Activated effector memory CD4-positive, alpha-beta T cell treated with anti-CD3 and anti-CD28 coated beads, Interleukin-2, amount 50 U/mL, for 16 hours (primary cell): ENCODE measurements around the gene IRAK1BP1.
"Not testable (repeated sequence)": the region's sequence is repeated elsewhere in the genome, so short reads cannot be mapped to it uniquely, and the experiment has no call there.

Experiments
- DNase-seq: peaks from one replicate; pipeline ENCODE4 v3.0.0-alpha.2; 2020

The IRAK1BP1 gene

DNA sequence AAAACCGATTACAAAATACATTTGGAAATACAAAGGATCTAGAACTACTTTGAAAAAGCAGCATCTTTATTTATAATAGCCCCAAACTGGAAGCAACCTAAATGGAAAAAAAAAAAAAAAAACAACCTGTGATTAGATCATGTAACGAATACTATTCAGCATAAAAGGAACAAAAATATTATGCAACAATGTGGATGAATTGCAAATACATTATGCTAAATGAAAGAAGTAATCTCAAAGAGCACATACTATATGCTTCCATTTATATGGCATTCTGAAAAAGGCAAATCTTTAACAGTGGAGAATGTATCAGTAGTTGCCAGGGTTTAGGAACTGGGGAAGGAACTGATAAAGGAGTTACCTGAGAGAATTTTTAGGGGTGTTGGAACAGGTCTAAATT lies 28.9 kb downstream of the IRAK1BP1 start:
- no peak for DNase-seq

GRCh38 chr6:78908621-78909020 lies 41.3 kb downstream of the IRAK1BP1 start:
- no peak for DNase-seq

DNA sequence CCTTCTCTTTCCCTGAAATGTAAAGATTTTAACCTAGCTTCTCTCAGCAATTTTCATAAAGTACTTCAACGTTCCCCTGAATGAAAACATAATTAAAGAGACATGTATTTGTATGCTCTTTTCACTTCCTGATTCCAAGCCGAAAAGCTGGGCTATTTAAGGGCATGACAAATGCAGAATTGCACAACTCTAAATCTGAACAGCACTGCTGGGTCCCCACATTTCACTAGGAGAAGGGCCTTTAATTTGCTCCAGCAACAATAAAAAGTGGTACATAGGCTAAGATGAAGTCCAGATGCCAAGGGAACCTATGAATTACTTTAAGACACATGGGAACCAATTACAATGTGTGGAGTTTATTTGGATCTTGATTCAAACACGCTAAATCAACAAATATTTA lies 42.0 kb downstream of the IRAK1BP1 start:
- DNase-seq: no peak

DNA sequence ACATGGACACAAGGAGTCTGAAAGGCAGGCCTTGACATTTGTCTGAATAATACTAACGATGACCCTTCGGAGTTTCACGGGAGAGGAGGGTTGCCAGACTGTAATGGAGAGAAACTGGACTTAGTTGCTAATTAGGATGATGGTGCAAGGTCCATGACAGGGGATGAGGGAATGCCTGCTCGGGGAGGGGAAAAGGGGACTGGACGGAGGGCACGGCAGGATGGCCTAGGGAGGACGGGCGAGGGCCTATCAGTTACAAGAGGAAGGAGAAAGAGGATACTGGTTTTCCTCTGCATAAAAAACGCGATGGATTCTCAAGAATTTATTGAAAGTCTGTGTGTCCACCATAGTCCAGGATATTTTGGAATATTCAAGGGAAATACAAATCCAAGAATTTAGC lies 42.7 kb downstream of the IRAK1BP1 start:
- no peak for DNase-seq

DNA sequence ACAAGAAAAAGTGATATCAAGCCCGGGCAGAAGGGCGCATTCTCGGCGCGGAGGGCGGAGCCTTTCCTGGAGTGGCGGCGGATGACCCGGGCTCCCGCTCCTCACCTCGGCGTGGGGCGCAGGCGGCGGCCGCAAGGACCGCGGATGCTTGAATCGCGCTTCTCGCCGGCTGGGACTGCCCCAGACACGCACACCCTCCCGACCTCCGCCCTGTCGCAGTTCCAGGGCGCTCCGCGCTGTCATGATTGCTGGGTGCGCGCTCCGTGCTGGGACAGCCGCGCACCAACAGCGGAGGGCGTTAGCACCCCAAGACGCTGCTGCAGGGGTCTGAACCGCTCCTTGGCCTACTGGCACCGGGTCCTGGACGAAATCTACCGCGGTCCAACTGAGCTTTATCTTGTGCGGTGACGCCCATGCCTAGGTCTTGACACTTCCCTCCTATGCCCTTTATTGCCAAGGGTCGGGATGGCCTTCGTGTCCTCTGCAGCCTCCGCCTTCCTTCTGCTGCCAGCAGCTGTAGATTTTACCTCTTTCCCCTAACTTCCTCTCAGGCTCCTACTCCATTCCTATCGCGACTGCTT lies 43.3 kb downstream of the IRAK1BP1 start:
- no peak for DNase-seq

DNA sequence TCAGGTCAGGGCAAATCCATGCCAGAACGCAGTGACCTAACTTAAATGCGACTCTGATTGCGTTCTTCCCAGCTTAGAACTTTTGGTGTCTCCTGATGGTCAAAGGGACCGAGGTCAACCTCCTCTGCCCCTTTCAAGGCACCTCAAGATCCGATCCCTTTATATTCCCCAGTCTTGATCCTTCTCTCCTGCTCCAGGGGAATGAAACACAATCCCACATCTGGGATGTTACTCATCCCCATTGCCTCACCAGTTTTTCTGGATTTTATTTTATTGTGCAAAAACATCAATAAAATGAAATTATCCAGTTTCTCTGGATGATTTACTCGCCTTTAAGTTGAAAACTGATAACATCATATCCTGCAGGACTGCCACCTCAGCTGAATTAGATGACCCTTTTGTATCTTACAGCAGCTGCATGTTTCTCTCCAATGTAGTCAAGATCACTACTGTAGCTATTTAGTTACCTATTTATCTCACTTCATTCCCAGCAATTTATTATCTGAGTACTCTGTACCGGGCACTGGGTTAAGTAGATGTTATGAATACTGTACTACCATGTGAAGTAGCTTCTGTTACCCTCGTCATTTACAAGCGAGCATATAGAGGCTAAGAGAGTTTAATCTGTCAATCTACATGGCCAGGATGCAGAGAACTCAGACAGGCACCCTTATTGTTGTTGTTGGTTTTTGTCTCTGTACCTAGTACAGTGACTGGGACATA lies 44.0 kb downstream of the IRAK1BP1 start:
- DNase-seq: no peak

GRCh38 chr6:78916411-78916810 lies 49.1 kb downstream of the IRAK1BP1 start:
- DNase-seq: no peak

- DNase-seq: no peak
Measured at GRCh38 chr6:78917788-78918187, 50.4 kb downstream of the IRAK1BP1 start.

DNA sequence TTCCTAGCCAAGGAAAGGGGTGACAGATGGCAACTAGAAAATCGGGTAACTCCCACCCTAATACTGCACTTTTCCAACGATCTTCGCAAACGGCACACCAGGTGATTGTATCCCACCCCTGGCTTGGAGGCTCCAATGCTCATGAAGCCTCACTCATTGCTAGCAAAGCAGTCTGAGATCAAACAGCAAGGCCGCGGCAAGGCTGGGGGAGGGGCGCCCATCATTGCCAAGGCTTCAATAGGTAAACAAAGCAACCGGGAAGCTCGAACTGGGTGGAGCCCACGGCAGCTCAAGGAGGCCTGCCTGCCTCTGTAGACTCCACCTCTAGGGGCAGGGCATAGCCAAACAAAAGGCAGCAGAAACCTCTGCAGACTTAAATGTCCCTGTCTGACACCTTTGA lies 53.8 kb downstream of the IRAK1BP1 start:
- not testable (repeated sequence) for DNase-seq

DNA sequence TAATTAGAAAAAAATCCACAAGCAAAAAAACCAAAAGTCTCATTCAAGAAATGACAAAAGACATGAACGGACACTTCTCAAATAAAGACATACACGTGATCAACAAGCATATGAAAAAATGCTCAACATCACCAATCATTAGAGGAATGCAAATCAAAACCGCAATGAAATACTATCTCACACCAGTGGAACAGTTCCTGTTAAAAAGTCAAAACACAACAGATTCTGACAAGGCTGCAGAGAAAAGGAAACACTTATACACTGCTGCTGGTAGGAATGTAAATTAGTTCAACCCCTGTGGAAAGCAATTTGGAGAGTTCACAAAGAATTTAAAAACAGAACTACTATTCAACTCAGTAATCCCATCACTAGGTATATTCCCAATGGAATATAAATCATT lies 58.0 kb downstream of the IRAK1BP1 start:
- DNase-seq: no peak

DNA sequence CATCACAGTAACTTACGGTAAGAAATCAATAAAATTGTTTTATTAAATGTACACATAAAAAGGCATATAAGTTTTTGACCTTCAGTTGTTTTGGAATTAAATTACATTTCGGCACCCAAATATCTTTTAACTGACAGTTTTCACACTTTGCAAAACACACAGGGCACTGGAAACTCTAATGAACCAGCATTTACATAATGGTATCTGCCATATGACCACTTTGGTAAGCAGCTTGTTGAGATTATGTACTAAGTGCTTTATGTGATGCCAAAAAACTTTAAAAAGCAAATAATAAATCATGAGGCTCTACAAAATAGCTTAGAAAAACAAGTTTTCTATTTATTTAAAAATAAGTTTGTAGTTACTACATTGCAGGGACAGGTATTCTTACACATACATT lies 68.2 kb downstream of the IRAK1BP1 start:
- no peak for DNase-seq

DNA sequence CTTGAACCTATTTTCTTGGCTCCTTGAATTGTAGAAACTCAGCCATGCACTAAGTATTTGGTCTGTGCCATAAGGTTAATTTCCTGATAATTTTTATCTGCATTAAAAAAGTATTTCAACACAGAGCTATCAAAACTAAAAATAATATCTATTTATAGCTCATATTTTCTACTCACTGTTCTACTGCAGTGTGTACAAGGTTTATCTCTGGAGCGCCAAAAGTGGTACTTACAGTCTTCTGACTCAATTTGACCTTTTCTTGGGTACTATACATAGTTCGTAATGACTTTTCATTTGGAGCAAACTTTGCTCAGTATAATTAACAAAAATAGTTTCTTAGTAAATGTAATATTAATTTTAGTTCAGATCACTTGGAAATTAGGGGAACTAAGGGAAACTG lies 69.2 kb downstream of the IRAK1BP1 start:
- DNase-seq: no peak

DNA sequence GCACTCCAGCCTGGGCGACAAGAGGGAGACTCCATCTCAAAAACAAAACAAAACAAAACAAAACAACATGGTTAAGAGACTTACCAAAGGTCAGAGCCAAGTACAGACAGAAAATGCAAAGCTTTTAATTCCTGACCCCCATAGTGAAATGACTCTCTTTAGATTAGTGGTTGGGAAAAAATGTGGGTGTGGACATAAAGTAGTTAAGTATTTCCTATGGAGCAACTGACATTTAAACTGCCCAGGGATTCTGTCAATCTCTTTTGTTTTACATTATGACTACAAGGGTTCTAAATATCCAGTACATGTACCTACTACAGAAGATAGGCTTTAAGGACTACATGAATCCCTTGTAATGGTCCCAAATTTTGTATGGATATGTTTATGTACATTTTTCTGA lies 75.1 kb downstream of the IRAK1BP1 start:
- no peak for DNase-seq

GRCh38 chr6:78947529-78947928 lies 80.2 kb downstream of the IRAK1BP1 start:
- no peak for DNase-seq

GRCh38 chr6:78947962-78948361 lies 80.6 kb downstream of the IRAK1BP1 start:
- no peak for DNase-seq

GRCh38 chr6:78948785-78949184 lies 81.4 kb downstream of the IRAK1BP1 start:
- DNase-seq: no peak

DNA sequence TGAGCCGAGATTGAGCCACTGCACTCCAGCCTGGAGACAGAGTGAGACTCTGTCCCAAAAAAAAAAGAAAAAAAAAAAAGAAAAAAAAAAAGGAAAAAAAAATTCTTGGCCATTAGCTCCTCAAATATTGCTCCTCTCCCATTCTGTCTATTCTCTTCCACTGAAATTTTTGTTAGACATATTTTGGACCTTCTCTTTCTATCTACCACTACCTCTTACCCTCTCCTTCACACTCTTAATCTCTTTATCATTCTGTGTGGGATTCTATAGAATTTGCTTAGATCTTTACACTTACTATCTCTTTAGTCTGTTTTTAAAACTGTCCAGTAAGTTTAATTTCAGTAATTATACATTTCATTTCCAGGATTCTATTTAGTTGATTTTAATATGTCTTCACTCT lies 85.0 kb downstream of the IRAK1BP1 start:
- DNase-seq: no peak
